ENCODE data around the gene TPO.

- no peak for TF ChIP-seq POLR2AphosphoS5 (IDR thresholded peaks at IDR 0.05)
- TF ChIP-seq CTCF (IDR thresholded peaks at IDR 0.05), result no peak
- no peak for TF ChIP-seq POLR2A (IDR thresholded peaks at IDR 0.05)
- no peak for TF ChIP-seq EP300 (IDR thresholded peaks at IDR 0.05)
These were observed 64.2 kb downstream of the TPO start for GRCh38 chr2:1477196-1478040.

Measured in suprapubic skin (tissue), 4 donors.